GM12872 (cell line): ENCODE results near the gene HASPIN.

Experiments
- TF ChIP-seq, protein P1 (sequence below): IDR thresholded peaks from 3 replicates; pipeline ENCODE4 v1.5.1; 2011; ENCODE audit warnings: low read depth, mild to moderate bottlenecking, low read length, moderate library complexity; ENCODE audit not compliant: insufficient read depth

Gene HASPIN

DNA sequence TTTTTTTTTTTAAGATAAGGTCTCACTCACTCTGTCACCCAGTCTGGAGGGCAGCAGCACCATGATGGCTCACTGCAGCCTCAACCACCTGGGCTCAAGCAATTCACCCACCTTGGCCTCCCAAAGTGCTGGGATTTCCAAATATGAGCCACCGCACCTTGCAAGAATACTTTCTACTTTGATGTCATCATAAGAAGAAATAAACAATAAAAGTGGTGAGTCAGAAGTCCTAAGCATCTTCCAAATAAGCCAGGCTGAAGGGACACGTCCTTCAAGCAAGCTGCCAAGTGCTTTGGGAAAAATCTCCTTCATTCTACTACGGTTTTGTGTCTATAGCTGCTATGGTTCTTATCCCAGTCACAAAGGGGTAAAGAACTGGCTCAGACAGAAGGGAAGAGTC is 20.3 kb downstream of the HASPIN start:
- TF ChIP-seq, protein P1, sequence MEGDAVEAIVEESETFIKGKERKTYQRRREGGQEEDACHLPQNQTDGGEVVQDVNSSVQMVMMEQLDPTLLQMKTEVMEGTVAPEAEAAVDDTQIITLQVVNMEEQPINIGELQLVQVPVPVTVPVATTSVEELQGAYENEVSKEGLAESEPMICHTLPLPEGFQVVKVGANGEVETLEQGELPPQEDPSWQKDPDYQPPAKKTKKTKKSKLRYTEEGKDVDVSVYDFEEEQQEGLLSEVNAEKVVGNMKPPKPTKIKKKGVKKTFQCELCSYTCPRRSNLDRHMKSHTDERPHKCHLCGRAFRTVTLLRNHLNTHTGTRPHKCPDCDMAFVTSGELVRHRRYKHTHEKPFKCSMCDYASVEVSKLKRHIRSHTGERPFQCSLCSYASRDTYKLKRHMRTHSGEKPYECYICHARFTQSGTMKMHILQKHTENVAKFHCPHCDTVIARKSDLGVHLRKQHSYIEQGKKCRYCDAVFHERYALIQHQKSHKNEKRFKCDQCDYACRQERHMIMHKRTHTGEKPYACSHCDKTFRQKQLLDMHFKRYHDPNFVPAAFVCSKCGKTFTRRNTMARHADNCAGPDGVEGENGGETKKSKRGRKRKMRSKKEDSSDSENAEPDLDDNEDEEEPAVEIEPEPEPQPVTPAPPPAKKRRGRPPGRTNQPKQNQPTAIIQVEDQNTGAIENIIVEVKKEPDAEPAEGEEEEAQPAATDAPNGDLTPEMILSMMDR = no peak

DNA sequence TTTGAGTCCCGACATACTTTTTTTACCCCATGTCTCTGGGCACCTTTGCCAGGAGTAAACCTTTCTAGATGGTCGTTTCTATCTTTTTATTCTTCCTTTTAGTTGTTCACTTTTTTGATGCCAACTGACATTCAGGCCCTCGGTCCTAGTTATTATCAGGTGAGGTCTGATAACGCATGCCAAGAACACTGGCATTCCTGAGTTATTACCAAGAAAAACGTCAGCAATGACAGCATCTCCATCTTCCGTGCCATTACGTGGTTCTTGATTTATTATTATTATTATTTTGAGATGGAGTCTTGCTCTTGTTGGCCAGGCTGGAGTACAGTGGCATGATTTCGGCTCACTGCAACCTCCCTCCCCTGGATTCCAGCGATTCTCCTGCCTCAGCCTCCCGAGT is 21.4 kb downstream of the HASPIN start:
- TF ChIP-seq, protein P1 = no peak

DNA sequence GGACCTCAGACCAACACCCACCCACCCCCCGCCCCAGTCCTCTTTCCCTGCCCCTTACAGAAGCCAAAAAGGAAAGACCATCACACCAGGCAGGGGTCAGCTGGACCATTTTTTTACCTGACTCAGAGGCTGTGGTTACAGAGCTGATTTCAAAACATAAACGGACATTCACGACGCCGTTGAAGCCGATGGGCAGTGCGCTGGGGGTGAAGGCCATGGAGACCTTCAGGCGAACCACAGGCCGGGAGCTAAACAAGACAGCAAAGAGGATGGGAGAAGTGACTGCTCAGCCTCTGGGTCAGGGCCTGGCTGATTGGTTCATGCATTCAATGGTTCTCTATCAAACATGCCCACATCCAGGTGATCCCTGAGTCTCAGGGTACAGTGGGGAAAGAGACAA is 24.1 kb downstream of the HASPIN start:
- TF ChIP-seq, protein P1 = no peak

DNA sequence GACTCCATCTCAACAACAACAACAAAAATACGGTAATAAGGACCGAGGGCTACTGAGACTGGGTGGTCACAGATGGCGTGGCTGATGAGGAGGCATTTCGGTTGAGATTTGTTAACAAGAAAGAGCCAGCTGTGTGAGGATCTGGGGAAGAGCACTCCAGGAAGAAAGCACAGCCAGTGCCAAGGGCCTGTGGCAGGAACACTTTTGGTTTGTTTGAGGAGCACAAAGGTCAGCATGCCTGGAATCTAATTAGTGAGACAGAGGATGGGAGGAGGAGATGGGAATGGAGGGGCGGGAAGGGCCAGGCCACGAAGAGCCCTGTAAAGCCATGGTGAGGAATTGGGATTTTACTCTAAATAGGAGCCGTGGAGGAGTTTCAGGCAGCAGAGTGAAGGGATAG is 24.9 kb downstream of the HASPIN start:
- TF ChIP-seq, protein P1 = no peak

DNA sequence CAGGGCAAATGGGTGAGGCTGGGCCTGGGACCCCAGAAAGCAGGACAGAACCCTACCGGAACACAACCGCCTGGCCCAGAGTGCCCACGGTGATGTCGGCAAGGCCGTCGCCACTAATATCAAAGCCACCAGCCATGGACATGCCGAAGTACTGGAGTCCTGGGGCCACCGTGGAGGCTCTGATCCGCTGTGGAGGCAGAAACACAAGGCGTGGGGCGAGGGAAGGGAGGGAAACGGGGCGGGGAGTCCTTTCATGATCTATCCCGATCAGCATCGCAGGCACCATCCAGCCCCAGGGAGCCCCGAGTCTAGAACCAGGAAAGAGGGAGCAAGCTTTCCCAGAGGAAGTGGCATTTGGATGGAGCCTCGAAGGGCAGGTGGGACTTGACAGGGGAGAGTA is 26.6 kb downstream of the HASPIN start:
- TF ChIP-seq, protein P1 = no peak

DNA sequence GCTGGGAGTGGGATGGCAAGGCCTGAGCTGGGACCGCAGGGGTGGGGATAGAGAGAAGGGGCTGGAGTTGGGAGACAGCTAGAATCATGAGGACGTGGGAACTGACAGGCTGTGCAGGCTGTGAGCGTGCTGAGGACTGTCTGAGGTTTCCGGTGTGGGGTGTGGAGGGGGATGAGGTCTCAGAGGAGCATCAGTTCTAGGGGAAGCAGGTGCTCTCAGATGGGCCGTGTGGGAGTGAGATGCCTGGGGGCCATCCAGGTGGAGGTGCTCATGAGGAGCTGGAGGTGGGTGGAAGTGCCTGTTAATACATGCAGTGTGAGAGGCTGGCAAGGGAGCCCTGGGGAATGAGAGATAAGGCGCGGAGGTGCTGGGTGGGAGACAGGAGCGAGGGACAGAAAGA is 27.2 kb downstream of the HASPIN start:
- TF ChIP-seq, protein P1 = no peak

DNA sequence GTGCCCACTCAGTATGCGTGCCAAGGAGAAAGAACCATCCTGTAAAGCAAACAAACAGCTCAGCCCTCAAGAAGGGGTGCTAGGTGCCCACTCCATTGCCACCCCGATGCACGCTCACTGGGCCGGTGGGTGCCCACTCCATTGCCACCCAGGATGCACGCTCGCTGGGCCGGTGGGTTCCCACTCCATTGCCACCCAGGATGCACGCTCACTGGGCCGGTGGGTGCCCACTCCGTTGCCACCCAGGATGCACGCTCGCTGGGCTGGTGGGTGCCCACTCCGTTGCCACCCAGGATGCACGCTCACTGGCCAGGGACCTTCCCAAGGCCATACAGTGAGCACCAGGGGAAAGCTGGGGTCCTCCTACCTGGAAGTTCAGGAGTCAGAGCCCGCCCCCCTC is 28.1 kb downstream of the HASPIN start:
- TF ChIP-seq, protein P1 = no peak

DNA sequence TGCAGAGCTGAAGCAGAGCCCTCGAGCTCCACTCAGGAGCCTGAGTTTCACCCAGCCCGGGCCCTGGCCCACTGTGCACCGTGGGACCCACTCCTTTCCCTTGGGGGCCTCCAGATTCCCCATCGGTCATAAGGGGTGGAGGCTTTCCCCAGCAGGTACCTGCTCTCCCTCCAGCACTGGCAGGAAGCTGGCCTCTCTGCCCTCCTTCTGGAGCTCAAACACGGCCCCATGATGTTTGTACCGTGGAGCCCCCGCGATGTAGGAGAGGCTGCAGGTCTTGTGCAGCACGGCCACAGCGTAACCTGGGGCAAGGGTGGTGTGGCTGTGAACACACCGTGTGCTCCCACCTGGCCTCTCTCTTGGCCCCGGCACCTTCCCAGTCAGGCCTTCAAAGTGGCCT is 29.9 kb downstream of the HASPIN start:
- TF ChIP-seq, protein P1 = no peak
